Naive B cell (primary cell): ENCODE measurements around the gene SMS. TPM values are rescaled to one million over a fixed set of nuclear protein-coding genes. Genes with fewer than 3 reads are reported as not detected.

Experiments
- ATAC-seq, 2 donors: fragments of 150-1000 bp; cut with Tn5 transposase; 2 replicates each; pipeline ENCODE4 v1.10.0; 2021; ENCODE audit warnings: low read depth in 2 of 2, mild to moderate bottlenecking in 2 of 2, moderate library complexity in 2 of 2
- DNase-seq: peaks from one replicate; pipeline ENCODE4 v3.0.0; 2022
- H3K27ac Mint-ChIP-seq, 6 donors: one replicate each; pipeline ENCODE4 v1.8.0; 2020 to 2022; ENCODE audit warnings: mild to moderate bottlenecking in 6 of 6, mixed read lengths in 6 of 6, moderate library complexity in 5 of 6, inconsistent platforms in 2 of 6
- H3K27me3 Mint-ChIP-seq, 3 donors: one replicate each; pipeline ENCODE4 v1.8.0; 2021 to 2022; ENCODE audit warnings: mixed read lengths in 3 of 3, mild to moderate bottlenecking in 1 of 3
- H3K36me3 Mint-ChIP-seq, 2 donors: one replicate each; pipeline ENCODE4 v1.8.0; 2020 to 2022; ENCODE audit warnings: mixed read lengths in 2 of 2, inconsistent platforms in 1 of 2, mild to moderate bottlenecking in 1 of 2
- H3K4me1 Mint-ChIP-seq, 3 donors: one replicate each; pipeline ENCODE4 v1.8.0; 2020 to 2022; ENCODE audit warnings: mixed read lengths in 3 of 3, inconsistent platforms in 1 of 3, mild to moderate bottlenecking in 1 of 3, moderate library complexity in 1 of 3
- H3K4me3 Mint-ChIP-seq, 8 donors: one replicate each; pipeline ENCODE4 v1.8.0; 2020 to 2022; ENCODE audit warnings: mild to moderate bottlenecking in 8 of 8, mixed read lengths in 8 of 8, moderate library complexity in 8 of 8, inconsistent platforms in 2 of 8
- H3K9me3 Mint-ChIP-seq, 7 donors: one replicate each; pipeline ENCODE4 v1.8.0; 2020 to 2022; ENCODE audit warnings: mixed read lengths in 7 of 7, mild to moderate bottlenecking in 5 of 7, inconsistent platforms in 2 of 7, moderate library complexity in 1 of 7
- polyA plus RNA-seq, 6 donors: library from polyadenylated mRNA; unstranded; fragments of 300-500 nt; fragmentation: Illumina TruSeq; gene quantifications; one replicate each; pipeline ENCODE4 v1.2.3, GENCODE V29; 2021; ENCODE audit warnings: low read depth in 6 of 6

Gene SMS
- 10 to 100 TPM; 42.9 to 84.6 (median 49.6) TPM for polyA plus RNA-seq

DNA sequence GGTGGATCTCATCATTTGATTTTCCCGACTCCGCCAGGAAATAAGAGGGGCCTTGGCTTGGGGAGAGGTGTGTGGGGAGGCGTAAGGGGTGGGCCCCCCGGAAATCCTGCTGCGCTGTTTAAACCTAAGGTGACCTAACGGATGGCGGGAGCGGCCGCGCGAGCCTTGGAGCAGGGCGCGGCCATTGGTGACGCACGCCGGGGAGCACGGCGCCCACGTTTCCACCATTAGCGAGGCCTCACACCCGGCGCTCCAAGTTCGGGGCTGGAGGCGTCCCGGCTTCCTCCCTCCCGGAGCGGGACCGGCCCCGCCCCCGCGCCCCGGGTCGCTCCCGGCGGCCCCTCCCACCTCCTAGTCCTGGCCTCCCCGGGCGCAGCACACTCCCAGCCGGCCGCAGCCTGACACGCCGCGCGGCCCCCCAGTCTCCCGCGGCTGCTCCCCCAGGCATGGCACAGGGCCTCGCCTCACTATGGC is at the start of gene SMS:
SMS (plus strand) TSS at position 354 of the 474 bp plus-strand sequence; CDS start at position 470, 116 bp downstream.
- Mint-ChIP-seq H3K36me3 (no peaks in the 10 kb centered on the region), H3K27ac (peak within 1 kb of the TSS; percentile 54 to 91 (median 85)), H3K4me3 (peak within 1 kb of the TSS; percentile 82 to 95 (median 90)), H3K27me3 (no peaks in the 10 kb centered on the region), H3K9me3 (peaks cover 0 to 5% (median 0%) of the 10 kb centered on the region in 7 donors), H3K4me1 (peaks cover 16 to 24% (median 19%) of the 10 kb centered on the region in 3 donors)
- DNase-seq (peak; percentile 32), ATAC-seq (peak; percentile 57)

DNA sequence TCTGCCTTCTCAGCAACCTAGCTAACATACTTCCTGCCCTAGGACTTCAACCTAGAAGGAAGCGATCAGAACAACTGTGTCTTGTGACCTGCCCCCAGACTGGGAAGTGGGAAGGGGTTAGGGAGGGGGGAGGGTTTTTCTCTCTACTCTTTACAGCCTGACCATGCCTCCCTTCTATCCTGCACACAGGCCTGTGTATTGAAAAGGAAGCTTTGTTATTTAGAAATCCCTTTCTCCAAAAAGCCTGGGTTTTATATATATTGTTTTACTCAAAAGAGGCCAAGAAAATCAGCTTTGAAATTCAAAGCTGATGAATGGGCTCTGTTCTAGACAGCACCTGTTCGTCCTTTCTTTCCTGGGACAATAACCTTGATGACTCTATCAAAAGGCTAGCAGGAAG is 35.2 kb upstream of the SMS start:
- DNase-seq (no peak), ATAC-seq (no peak)
- Mint-ChIP-seq H3K36me3 (no peaks in the 10 kb centered on the region), H3K27me3 (no peaks in the 10 kb centered on the region), H3K4me3 (no peak overlapping the region), H3K9me3 (no peaks in the 10 kb centered on the region), H3K27ac (no peak overlapping the region), H3K4me1 (no peaks in the 10 kb centered on the region)

DNA sequence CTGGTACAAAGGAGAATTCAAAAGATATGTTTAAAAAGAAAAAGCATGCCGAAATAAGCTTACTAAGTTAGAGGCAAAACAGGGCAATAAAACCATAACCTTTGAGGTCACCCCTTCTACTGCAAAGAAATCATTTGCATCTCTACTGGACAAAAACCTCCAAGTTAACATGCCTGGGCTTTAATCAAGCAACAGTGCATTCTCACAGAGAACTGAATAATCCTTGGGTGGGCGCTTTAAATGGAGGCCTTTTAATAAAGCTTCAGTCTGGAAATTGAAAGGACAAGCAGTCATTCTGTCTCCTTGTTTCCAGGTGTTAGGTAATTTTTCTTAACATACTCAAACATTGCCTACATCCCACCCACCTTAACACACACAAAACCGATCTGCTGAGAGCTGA is 34.6 kb upstream of the SMS start:
- Mint-ChIP-seq H3K9me3 (no peaks in the 10 kb centered on the region), H3K27ac (no peak overlapping the region), H3K27me3 (no peaks in the 10 kb centered on the region), H3K4me1 (no peaks in the 10 kb centered on the region), H3K4me3 (no peak overlapping the region), H3K36me3 (no peaks in the 10 kb centered on the region)
- ATAC-seq (no peak), DNase-seq (no peak)

DNA sequence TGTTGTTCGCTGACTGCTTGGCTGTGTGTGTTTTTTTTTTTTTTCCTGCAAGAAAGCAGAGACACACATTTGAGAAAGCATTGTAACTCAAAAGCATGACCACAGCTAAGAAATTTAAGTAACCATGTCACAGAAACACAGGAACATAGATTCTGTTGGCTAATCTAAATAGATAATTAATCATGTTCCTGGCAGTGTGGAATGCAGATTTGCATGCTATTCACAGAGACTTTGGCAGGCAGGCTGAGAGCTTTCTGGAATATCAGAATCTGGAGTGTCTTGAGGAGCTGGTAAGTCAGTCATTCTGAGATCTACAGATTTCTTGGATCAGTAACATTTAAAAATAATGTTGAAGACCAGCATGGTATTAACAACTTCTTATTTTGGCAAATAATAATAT is 33.2 kb upstream of the SMS start:
- H3K27ac Mint-ChIP-seq = no peak overlapping the region
- ATAC-seq = no peak
- no peak for DNase-seq
- no peaks in the 10 kb centered on the region for H3K9me3 Mint-ChIP-seq
- H3K4me1 Mint-ChIP-seq = no peaks in the 10 kb centered on the region
- H3K4me3 Mint-ChIP-seq = no peak overlapping the region
- no peaks in the 10 kb centered on the region for H3K36me3 Mint-ChIP-seq
- no peaks in the 10 kb centered on the region for H3K27me3 Mint-ChIP-seq

DNA sequence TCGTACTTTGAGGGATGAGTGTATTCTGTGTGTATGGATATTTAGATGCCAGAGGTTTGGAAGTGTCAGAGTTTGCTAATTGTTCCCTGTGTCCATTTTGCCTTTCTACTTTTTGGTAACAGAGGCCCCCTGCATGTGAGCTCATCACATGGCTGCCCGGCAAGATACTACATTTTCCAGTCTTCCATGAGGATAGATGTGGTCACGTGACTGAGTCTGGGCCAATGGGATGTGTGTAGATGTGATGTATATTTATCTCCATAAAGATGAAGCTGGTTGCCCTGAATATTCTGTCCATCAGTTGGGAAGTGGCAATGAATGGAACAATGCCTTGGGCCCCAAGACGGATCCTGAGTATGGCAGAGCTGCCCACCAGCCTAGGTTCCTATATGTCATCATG is 29.0 kb upstream of the SMS start:
- Mint-ChIP-seq H3K4me1 (no peaks in the 10 kb centered on the region), H3K27ac (no peak overlapping the region), H3K9me3 (no peaks in the 10 kb centered on the region), H3K4me3 (no peak overlapping the region), H3K36me3 (no peaks in the 10 kb centered on the region), H3K27me3 (no peaks in the 10 kb centered on the region)
- ATAC-seq (no peak), DNase-seq (no peak)

DNA sequence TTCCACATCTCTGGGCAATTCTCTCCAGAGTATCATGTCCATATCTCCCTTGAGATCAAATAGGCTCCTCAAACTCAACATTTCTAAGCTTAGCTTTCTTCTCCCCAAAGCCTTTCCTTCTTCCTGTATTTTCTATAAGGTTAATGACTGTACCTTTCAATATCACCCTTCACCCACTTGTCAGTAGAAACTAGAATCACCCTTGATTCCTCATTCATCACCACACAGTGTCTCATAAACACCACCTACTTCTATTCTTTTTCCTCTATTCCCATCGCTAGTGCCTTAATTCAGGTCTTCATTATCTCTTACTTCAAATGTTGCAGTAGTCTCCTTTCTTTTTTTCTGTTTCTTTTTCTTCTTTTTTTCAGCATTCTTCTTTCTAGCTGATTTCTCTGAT is 28.3 kb upstream of the SMS start:
- Mint-ChIP-seq H3K9me3 (no peaks in the 10 kb centered on the region), H3K27me3 (no peaks in the 10 kb centered on the region), H3K27ac (no peak overlapping the region), H3K4me1 (no peaks in the 10 kb centered on the region), H3K4me3 (no peak overlapping the region), H3K36me3 (no peaks in the 10 kb centered on the region)
- no peak for DNase-seq
- no peak for ATAC-seq

GRCh38 chrX:21912989-21913388 is 27.5 kb upstream of the SMS start:
- ATAC-seq (no peak), DNase-seq (no peak)
- Mint-ChIP-seq H3K9me3 (no peaks in the 10 kb centered on the region), H3K27me3 (no peaks in the 10 kb centered on the region), H3K4me3 (no peak overlapping the region), H3K27ac (no peak overlapping the region), H3K36me3 (no peaks in the 10 kb centered on the region), H3K4me1 (no peaks in the 10 kb centered on the region)

DNA sequence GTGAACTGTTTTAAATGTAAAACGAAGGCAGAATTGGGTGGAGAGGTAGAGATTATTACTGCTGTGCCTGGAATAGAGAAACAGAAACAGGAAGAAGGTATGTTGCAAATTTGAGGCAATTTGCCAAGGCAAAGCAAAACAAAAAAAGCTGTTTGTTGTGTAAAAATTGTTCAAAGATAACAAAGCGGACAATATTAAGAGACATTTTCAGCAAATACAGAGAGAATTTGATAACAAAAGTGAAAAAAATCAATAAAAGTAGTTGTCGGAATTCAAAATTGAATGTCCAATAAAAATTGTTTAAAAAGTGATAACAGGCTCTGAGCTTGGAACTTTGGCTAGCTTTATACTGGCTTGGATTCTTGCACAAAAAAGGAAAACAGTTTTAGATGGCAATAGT is 14.4 kb upstream of the SMS start:
- Mint-ChIP-seq H3K9me3 (peaks cover 0 to 7% (median 0%) of the 10 kb centered on the region in 7 donors), H3K27me3 (no peaks in the 10 kb centered on the region), H3K36me3 (peaks cover 0 to 9% of the 10 kb centered on the region in 2 donors), H3K27ac (no peak overlapping the region), H3K4me3 (no peak overlapping the region), H3K4me1 (no peaks in the 10 kb centered on the region)
- DNase-seq (no peak), ATAC-seq (no peak)

- DNase-seq (no peak), ATAC-seq (no peak)
- Mint-ChIP-seq H3K27ac (no peak overlapping the region), H3K36me3 (peaks cover 0 to 9% of the 10 kb centered on the region in 2 donors), H3K4me1 (no peaks in the 10 kb centered on the region), H3K9me3 (peaks cover 0 to 7% (median 0%) of the 10 kb centered on the region in 7 donors), H3K4me3 (no peak overlapping the region), H3K27me3 (no peaks in the 10 kb centered on the region)
Measured at GRCh38 chrX:21926527-21927278, 13.8 kb upstream of the SMS start.

- ATAC-seq = no peak
- Mint-ChIP-seq H3K4me1 (no peaks in the 10 kb centered on the region), H3K27me3 (no peaks in the 10 kb centered on the region), H3K4me3 (no peak overlapping the region), H3K27ac (no peak overlapping the region), H3K9me3 (peaks cover 0 to 7% (median 0%) of the 10 kb centered on the region in 7 donors), H3K36me3 (peaks cover 0 to 9% of the 10 kb centered on the region in 2 donors)
- no peak for DNase-seq
Measured at GRCh38 chrX:21929209-21929608, 11.3 kb upstream of the SMS start.

- ATAC-seq = no peak
- DNase-seq = no peak
- H3K9me3 Mint-ChIP-seq = peaks cover 0 to 7% (median 0%) of the 10 kb centered on the region in 7 donors
- H3K27me3 Mint-ChIP-seq = no peaks in the 10 kb centered on the region
- H3K4me1 Mint-ChIP-seq = no peaks in the 10 kb centered on the region
- peaks cover 0 to 9% of the 10 kb centered on the region in 2 donors for H3K36me3 Mint-ChIP-seq
- no peak overlapping the region for H3K27ac Mint-ChIP-seq
- H3K4me3 Mint-ChIP-seq = no peak overlapping the region
Measured at GRCh38 chrX:21930986-21931385, 9.5 kb upstream of the SMS start.

DNA sequence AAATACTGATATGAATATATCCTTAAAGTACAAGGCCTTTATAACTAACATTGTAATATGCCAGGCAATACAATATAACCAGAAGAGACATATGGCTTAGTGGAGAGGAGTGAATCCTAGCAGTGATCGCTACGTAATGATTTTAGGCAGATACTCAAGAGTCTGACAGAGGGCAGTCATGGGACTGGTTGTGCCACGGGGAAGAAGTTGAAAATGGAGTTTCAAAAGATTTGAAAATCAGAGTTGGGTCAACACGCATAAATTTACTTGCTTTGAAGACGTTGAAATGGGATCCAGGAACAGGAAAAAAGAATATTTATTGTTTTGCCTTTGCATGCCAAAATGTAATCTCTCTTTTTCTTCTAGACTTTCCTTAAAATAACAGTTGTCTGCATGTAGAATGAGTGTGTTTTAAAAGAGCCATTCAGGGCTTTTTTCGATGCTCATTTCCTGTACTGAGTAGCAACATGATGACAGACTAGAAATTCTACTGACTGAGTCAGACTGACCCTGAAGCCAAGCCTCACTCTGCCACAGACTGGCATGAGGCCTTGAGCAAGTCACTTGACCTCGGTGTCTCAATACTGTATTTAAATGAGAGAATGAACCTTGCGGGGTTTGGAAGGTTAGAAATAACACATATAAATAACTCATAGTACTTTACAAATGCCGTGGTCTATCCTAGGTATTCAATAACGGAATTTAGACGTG is 8.1 kb upstream of the SMS start:
- Mint-ChIP-seq H3K27ac (no peak overlapping the region), H3K4me3 (no peak overlapping the region), H3K9me3 (peaks cover 0 to 7% (median 0%) of the 10 kb centered on the region in 7 donors), H3K36me3 (peaks cover 0 to 9% of the 10 kb centered on the region in 2 donors), H3K27me3 (no peaks in the 10 kb centered on the region), H3K4me1 (no peaks in the 10 kb centered on the region)
- no peak for DNase-seq
- ATAC-seq = no peak

- no peak for DNase-seq
- Mint-ChIP-seq H3K36me3 (peaks cover 0 to 9% of the 10 kb centered on the region in 2 donors), H3K27ac (no peak overlapping the region), H3K9me3 (peaks cover 0 to 7% (median 0%) of the 10 kb centered on the region in 7 donors), H3K4me1 (no peaks in the 10 kb centered on the region), H3K27me3 (no peaks in the 10 kb centered on the region), H3K4me3 (no peak overlapping the region)
- ATAC-seq = no peak
Measured at GRCh38 chrX:21933077-21933476, 7.4 kb upstream of the SMS start.

- no peaks in the 10 kb centered on the region for H3K27me3 Mint-ChIP-seq
- H3K4me3 Mint-ChIP-seq = no peak overlapping the region
- peaks cover 0 to 7% of the 10 kb centered on the region in 2 donors for H3K36me3 Mint-ChIP-seq
Measured at GRCh38 chrX:21934414-21934813, 6.1 kb upstream of the SMS start.

More at GRCh38 chrX:21934414-21934813, 6.1 kb upstream of the SMS start:
- no peak for ATAC-seq
- H3K27ac Mint-ChIP-seq = no peak overlapping the region
- DNase-seq = no peak
- H3K4me1 Mint-ChIP-seq = no peaks in the 10 kb centered on the region
- H3K9me3 Mint-ChIP-seq = peaks cover 0 to 7% (median 0%) of the 10 kb centered on the region in 7 donors
